H1 (cell line): Measurements from ENCODE around the gene DGKH. TPM values are rescaled to one million over a fixed set of nuclear protein-coding genes. Genes with fewer than 3 reads are reported as not detected.

Source experiments
- polyA plus RNA-seq, 7 experiments: library from polyadenylated mRNA; depleted of rRNA in 3 of 7; stranded (reverse) in 5 of 7; unstranded in 2 of 7; fragments of >200 nt in 5 of 7; fragments of 200-250 nt in 2 of 7; gene quantifications; 1 replicate in 5 of 7; 2 replicates in 1 of 7; 4 replicates in 1 of 7; pipeline versions ENCODE4 v1.2.1 to v1.2.3, GENCODE V29; 2011 to 2013; ENCODE audit warnings: missing spikeins in 2 of 7, mixed read lengths in 2 of 7
- total RNA-seq: library from RNA; stranded (reverse); fragmentation: NEBNext Ultra II Directional; extraction: Animal tissue kit (Norgen Biotek cat#: 25700); gene quantifications from 2 replicates; pipeline ENCODE4 v1.2.1, GENCODE V29; 2021
- TF ChIP-seq, protein P1 (sequence below), 3 experiments: IDR thresholded peaks; 1 replicate in 2 of 3; 2 replicates in 1 of 3; pipeline versions ENCODE4 v1.5.1 to v1.6.1; 2011; ENCODE audit warnings: low read length in 3 of 3, mild to moderate bottlenecking in 3 of 3, inconsistent platforms in 2 of 3, low read depth in 1 of 3, moderate library complexity in 1 of 3; ENCODE audit not compliant: insufficient read depth in 1 of 3; ENCODE audit errors: control extremely low read depth in 1 of 3

The DGKH gene
- total and polyA plus RNA-seq, 2 of the 8 experiments (the other 6 are each of a cell fraction or from before 2014, with no cell fraction given): 2.1 to 7.9 TPM

DNA sequence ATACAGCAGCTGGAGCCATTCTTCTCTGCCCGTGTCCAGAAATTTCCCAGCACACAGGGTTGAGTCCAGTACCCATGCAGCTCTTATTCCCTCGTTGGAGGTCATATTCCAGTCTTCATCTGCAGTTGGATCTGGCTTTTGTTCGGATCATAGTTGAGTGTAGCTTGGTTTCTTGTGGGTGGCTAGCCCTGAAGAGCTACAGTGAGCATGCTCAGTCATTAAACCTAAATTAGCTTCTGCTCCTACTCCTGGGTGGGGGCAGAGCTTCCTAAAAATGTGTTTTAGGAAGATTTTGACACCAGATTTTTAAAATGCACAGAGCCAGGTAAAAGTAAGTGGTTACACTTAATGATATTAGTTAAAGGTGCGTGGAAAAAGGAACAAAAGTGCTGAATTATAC is 64.4 kb downstream of the DGKH start (continued):
- TF ChIP-seq, protein P1, sequence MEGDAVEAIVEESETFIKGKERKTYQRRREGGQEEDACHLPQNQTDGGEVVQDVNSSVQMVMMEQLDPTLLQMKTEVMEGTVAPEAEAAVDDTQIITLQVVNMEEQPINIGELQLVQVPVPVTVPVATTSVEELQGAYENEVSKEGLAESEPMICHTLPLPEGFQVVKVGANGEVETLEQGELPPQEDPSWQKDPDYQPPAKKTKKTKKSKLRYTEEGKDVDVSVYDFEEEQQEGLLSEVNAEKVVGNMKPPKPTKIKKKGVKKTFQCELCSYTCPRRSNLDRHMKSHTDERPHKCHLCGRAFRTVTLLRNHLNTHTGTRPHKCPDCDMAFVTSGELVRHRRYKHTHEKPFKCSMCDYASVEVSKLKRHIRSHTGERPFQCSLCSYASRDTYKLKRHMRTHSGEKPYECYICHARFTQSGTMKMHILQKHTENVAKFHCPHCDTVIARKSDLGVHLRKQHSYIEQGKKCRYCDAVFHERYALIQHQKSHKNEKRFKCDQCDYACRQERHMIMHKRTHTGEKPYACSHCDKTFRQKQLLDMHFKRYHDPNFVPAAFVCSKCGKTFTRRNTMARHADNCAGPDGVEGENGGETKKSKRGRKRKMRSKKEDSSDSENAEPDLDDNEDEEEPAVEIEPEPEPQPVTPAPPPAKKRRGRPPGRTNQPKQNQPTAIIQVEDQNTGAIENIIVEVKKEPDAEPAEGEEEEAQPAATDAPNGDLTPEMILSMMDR (IDR thresholded peaks at IDR 0.05; ENCODE audit: control extremely low read depth in 1 of 3, insufficient read depth in 1 of 3, low read depth in 1 of 3, low read length in 3 of 3): no peak
